ENCODE measurements around the gene MAGEF1.

The MAGEF1 gene

DNA sequence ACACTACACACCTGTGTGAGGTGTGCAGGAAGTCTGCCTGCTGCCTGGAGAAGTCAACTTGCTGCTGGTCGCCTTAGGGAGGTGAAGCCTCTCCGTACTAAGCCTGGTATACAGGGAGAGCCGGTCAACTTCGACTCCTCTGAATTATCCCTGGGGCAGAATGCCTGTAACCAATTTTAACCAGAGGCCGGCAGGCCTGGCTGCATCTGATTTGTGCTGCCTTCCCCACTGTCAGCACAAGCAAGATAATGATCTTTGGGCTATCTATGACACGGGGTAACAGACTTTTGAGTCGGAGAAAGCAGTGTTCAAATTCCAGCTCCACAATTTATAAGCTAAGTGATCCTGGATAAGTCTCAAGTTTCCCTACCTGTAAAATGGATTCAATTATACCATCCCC, 42.3 kb downstream of the MAGEF1 start:
- no peak for DNase-seq (ENCODE audit: low spot score)

DNA sequence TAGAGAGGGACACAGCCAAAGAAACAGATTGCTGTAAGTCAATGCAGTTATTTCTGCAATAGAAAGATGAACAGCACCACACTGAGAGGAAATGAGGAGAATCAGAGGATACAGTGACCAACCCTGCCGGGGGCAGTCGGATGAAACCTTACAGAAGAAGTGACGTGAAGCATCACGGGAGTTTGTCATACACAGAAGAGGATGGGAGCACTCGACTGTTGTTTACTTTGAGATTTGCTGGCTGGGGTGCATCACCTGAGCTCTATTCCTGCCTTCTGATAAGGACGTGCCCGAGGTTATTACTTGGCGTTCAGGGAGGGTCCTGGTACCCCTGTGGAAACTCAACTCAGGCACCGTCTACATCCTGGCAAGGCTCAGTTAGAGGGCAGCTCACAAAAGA, 45.4 kb downstream of the MAGEF1 start:
- no peak for DNase-seq (ENCODE audit: low spot score)

DNA sequence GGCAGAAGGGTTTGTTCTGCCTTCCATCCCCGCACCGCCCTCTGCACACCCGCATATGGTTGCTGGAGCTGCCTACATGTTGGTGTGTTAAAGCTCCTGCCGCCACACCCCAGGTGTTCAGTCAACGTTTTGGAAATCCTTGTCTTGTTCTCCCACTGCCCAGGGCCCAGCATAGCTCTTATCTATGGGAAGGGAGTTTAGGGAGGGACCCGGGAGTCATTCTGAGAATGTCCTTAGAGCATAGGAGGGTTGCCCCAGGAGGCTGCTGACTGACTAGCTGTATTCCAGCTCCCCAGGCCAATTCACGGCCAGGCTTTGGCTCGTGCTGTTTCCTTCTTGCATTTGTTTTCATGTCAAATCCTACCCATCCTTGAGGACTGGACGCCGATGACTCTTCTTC, 46.8 kb downstream of the MAGEF1 start:
- DNase-seq (ENCODE audit: low spot score) = no peak

DNA sequence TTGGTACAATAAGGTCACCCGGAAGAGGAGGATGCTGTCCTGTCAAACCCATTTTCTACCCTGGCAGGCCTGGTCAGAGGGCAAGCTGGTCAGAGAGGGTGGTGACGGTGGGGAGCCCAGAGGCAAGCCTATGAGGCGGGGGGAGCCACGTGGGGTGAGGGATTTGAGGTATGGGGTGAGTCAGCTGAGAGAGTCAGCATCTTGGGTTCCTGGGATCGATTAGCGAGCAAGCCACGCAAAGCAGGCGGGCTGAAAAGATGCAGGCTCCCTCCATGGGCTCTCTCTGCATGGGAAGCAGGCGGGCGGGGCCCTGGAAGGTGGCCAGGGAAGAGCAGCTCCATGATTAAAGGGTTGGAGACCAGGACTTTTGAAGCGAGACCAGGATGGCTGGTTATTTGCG, 48.1 kb downstream of the MAGEF1 start:
- no peak for DNase-seq (ENCODE audit: low spot score)

DNA sequence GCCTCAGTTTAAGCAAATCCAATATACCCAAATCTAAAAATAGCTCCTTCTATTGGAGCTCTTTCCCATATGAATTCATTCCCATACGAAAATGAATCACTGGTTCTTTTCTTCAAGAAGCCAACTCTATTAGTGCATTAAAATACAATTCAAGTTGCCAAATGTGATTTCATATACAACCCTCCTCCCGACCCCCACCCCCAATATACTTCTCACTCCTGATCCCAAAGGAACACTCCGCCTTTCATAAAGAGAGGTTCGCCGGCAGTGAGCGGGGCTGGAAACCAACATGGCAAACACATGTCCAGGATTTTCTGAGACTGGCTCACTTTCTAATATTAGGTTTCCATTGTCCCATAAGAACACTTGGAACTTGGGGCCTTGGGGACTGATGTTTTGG, 48.5 kb downstream of the MAGEF1 start:
- no peak for DNase-seq (ENCODE audit: low spot score)

DNA sequence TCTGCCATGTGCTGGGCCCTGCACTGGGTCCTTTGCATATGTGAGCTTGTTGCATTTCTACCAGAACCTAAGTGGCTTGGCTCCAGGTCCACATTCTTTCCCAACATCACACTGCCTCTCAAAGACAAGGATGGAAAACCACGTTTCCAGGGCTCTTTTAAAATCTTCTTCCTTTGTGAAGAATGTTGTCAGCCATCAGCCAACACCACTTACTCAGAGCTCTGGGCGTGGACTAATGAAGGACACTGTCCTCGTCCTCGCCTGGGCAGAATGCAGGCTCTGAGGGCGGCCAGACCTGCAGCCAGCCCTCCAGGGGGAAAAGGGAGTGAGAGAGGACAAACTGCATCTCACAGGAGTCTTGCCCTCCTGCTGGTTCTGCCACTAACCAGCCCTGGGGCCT, 49.7 kb downstream of the MAGEF1 start:
- no peak for DNase-seq (ENCODE audit: low spot score)

DNA sequence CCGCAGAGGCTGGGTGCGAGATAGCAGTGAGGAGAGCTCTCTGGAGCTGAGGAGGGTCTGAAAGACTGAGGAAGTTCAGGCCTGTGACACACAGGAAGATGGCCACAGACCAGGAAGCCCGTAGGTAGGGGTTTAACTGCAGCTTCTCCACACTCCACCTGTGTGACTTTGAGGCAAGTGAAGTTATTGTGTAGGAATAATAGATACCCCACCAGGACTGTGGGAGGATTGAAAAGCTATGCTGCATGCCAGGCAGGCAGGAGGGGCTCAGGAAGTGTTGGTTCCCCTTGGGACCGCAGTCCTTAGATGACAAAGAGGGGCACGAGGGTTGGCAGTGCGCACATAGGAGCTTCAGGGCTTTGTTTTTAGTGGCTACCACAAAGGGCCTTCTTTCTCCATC, 50.9 kb downstream of the MAGEF1 start:
- DNase-seq (ENCODE audit: low spot score) = no peak
